Heart left ventricle (tissue), 16 donors: ENCODE measurements around the gene KRTAP1-4. TPM values are rescaled to one million over a fixed set of nuclear protein-coding genes. Genes with fewer than 3 reads are reported as not detected.
"Not testable (repeated sequence)": the region's sequence is repeated elsewhere in the genome, so short reads cannot be mapped to it uniquely, and the experiment has no call there.

Experiments used
- ATAC-seq, 4 donors: fragments of 200-7000 bp; cut with Tn5 transposase; one replicate each; pipeline ENCODE4 v1.9.1; 2020 to 2022; ENCODE audit warnings: moderate library complexity in 4 of 4, mild to moderate bottlenecking in 3 of 4, moderate number of reproducible peaks in 1 of 4
- DNase-seq, 5 donors: peaks; one replicate each; pipeline ENCODE4 v3.0.0-alpha.2; 2020
- H3K27ac ChIP-seq, 12 donors: fragments of 200-600 bp; sonication (generic) in 4 of 12; one replicate each; pipeline versions ENCODE4 v1.5.0 to v1.8.0; 2016 to 2022; ENCODE audit warnings: mild to moderate bottlenecking in 2 of 12
- H3K27me3 ChIP-seq, 9 donors: fragments of 200-600 bp; sonication (generic) in 2 of 9; one replicate each; pipeline versions ENCODE4 v1.5.1 to v1.8.0; 2016 to 2022; ENCODE audit warnings: mild to moderate bottlenecking in 3 of 9
- H3K36me3 ChIP-seq, 9 donors: fragments of 200-600 bp; sonication (generic) in 2 of 9; one replicate each; pipeline versions ENCODE4 v1.5.0 to v1.8.0; 2018 to 2022; ENCODE audit warnings: mild to moderate bottlenecking in 2 of 9
- H3K4me1 ChIP-seq, 12 donors: fragments of 200-600 bp; sonication (generic) in 4 of 12; one replicate each; pipeline versions ENCODE4 v1.5.0 to v1.8.0; 2016 to 2022; ENCODE audit warnings: mild to moderate bottlenecking in 3 of 12
- H3K4me3 ChIP-seq, 12 donors: fragments of 200-600 bp; sonication (generic) in 4 of 12; one replicate each; pipeline versions ENCODE4 v1.5.0 to v1.8.0; 2017 to 2022; ENCODE audit warnings: mild to moderate bottlenecking in 9 of 12, moderate library complexity in 4 of 12
- H3K9me3 ChIP-seq, 12 donors: fragments of 200-600 bp; sonication (generic) in 4 of 12; one replicate each; pipeline versions ENCODE4 v1.5.0 to v1.8.0; 2016 to 2022; ENCODE audit warnings: mild to moderate bottlenecking in 1 of 12
- POLR2A ChIP-seq, 2 donors: fragments of 450-650 bp; IDR thresholded peaks; one replicate each; pipeline ENCODE4 v1.6.1; 2017; ENCODE audit warnings: antibody characterized with exemption in 2 of 2, mild to moderate bottlenecking in 2 of 2, moderate library complexity in 2 of 2
- WGBS, 4 donors: extraction: QIAGEN DNeasy Blood & Tissue Kit in 2 of 4; methylation state at CpG; one replicate each; pipeline versions ENCODE4 v1.1.5 to v1.1.7; 2013 to 2018; 5-methylcytosine and 5-hydroxymethylcytosine counted together
- intact Hi-C, 10 donors: fragments of 100-400 bp; cut with DNase I; formaldehyde crosslinking; loops; one replicate each; pipeline versions ENCODE4 v1.11.1 to v1.14.2; 2022
- polyA plus RNA-seq, 2 donors: library from polyadenylated mRNA; stranded (reverse); fragments of 200-250 nt; gene quantifications; one replicate each; pipeline ENCODE4 v1.2.3, GENCODE V29; 2013
- total RNA-seq, 9 donors: library from RNA; depleted of rRNA in 2 of 9; stranded (reverse); fragments of >200 nt in 2 of 9; fragmentation: NEBNext Ultra II Directional in 3 of 9; extraction: Animal tissue kit (Norgen Biotek cat#: 25700) in 3 of 9; gene quantifications; one replicate each; pipeline versions ENCODE4 v1.1.0 to v1.2.4, GENCODE V29; 2016 to 2023
- TF ChIP-seq, protein P1 (sequence below), 12 donors: fragments of 200-600 bp; sonication (generic) in 4 of 12; IDR thresholded peaks; one replicate each; pipeline versions ENCODE4 v1.5.0 to v1.8.0; 2018 to 2022; ENCODE audit warnings: antibody characterized with exemption in 12 of 12, mild to moderate bottlenecking in 5 of 12
- donor health status: ischemic (EF 13 %, LVEDD 7.1; RV severe dilation, severe dysfunction).
- donor health status: healthy with polysubstance abuse.
- donor health status: DM: no; HTN: yes; CAD: no.
- donor health status: DM: no; HTN: no; CAD: no.
- donor health status: ischemic (EF 25% LVEDD 6.9; RV normal size, moderate dysfunction).
- donor health status: ischemic (EF 25% LVEDD 5.7; RV mildly dilated, moderate dysfunction).
- donor health status: healthy.
- donor health status: DM: yes; HTN: yes; CAD: no.
- donor health status: ischemic (EF 35%, LVEDD 5.7; RV mildly dilated, moderate dysfunction).
- donor health status: nonischemic (EF 11% LVEDD 7.7; RV severe dilation, severe dysfunction).
- donor health status: DM: yes; HTN: yes; CAD: no.
- donor health status: PGD.
- donor health status: ischemic (EF 29% LVEDD 5.4; RV normal size, mild dysfunction).
- donor health status: nonischemic (EF 23%, LVEDD 6.1; RV moderate dilation, normal function).

The KRTAP1-4 gene
- total and polyA plus RNA-seq, 11 donors = not detected

DNA sequence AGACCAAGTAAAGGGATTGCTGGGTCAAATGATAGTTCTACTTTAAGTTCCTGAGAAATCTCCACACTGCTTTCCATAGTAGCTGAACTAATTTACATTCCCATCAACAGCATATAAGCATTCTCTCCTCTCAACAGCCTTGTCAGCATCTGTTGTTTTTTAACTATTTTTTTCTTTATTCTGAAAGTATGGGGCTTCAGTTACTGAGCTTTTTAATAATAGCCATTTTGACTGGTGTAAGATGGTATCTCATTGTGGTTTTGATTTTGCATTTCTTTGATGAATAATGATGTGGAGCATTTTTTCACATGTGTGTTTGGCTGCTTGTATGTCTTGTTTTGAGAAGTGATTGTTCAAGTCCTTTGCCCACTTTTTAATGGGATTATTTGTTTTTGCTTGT, 22.6 kb upstream of the KRTAP1-4 start:
- peaks cover 0 to 45% (median 19%) of the 10 kb centered on the region in 9 donors for H3K27me3 ChIP-seq
- DNase-seq (no peak), ATAC-seq (no peak)
- H3K4me1 ChIP-seq = no peaks in the 10 kb centered on the region
- peaks cover 0 to 11% (median 1%) of the 10 kb centered on the region in 12 donors for H3K9me3 ChIP-seq
- H3K27ac ChIP-seq = no peak overlapping the region
- intact Hi-C loops = no loop called here
- TF ChIP-seq, protein P1, sequence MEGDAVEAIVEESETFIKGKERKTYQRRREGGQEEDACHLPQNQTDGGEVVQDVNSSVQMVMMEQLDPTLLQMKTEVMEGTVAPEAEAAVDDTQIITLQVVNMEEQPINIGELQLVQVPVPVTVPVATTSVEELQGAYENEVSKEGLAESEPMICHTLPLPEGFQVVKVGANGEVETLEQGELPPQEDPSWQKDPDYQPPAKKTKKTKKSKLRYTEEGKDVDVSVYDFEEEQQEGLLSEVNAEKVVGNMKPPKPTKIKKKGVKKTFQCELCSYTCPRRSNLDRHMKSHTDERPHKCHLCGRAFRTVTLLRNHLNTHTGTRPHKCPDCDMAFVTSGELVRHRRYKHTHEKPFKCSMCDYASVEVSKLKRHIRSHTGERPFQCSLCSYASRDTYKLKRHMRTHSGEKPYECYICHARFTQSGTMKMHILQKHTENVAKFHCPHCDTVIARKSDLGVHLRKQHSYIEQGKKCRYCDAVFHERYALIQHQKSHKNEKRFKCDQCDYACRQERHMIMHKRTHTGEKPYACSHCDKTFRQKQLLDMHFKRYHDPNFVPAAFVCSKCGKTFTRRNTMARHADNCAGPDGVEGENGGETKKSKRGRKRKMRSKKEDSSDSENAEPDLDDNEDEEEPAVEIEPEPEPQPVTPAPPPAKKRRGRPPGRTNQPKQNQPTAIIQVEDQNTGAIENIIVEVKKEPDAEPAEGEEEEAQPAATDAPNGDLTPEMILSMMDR (IDR thresholded peaks at IDR 0.05) = no peak
- no peak for TF ChIP-seq POLR2A (IDR thresholded peaks at IDR 0.05)
- no peaks in the 10 kb centered on the region for H3K36me3 ChIP-seq
- H3K4me3 ChIP-seq = no peak overlapping the region

DNA sequence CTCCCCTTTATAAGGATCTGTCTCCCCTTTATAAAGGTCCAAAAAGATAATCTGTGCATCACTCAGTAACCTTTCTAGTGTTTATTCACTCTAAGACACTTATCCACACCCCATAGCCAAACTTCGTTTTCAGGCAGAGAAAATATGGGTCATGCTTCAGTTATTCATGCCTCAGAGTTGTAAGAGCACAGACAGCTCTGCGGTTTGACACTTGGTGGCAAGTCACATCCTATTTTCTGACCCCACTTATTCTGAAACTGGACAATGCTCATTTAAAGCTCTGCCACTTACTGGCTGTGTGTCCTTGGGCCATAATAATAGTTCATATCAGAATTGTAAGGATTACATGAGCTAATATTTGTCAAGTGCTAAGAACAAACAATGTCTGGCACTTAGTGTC, 19.1 kb upstream of the KRTAP1-4 start:
- no peak for TF ChIP-seq POLR2A (IDR thresholded peaks at IDR 0.05)
- TF ChIP-seq, protein P1 (IDR thresholded peaks at IDR 0.05) = no peak

DNA sequence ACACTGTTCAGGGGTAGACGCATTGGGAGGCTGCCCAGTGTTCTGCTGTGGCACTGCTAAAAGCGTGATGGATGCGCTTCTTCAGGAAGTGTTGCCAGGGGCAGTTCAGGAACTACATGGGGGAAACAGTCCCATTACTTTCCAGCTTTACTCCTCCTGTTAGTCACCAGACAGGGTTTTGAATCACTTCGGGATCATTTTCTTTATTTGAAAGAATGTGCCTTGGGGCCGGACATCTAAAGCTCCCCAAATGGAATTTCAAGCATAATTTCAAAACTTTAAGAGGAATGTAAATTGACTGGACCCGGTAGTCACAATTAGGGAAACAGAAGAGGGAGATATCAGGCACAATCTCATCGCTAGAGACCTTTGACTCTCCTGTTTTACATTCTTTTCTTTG, 18.4 kb upstream of the KRTAP1-4 start:
- WGBS, 4 donors = 72 to 77% (median 73%) methylated on average over 7 of the region's 7 CpGs

More for the DNA sequence above, 19.1 kb upstream of the KRTAP1-4 start:
- H3K9me3 ChIP-seq = peaks cover 0 to 9% (median 0%) of the 10 kb centered on the region in 12 donors
- no peaks in the 10 kb centered on the region for H3K36me3 ChIP-seq
- H3K4me1 ChIP-seq = no peaks in the 10 kb centered on the region
- intact Hi-C loops = no loop called here
- ATAC-seq (no peak), DNase-seq (no peak)
- H3K4me3 ChIP-seq = no peak overlapping the region
- H3K27ac ChIP-seq = no peak overlapping the region
- peaks cover 0 to 49% (median 22%) of the 10 kb centered on the region in 9 donors for H3K27me3 ChIP-seq
- 49 to 64% (median 61%) methylated on average over 2 of the region's 2 CpGs for WGBS, 4 donors

DNA sequence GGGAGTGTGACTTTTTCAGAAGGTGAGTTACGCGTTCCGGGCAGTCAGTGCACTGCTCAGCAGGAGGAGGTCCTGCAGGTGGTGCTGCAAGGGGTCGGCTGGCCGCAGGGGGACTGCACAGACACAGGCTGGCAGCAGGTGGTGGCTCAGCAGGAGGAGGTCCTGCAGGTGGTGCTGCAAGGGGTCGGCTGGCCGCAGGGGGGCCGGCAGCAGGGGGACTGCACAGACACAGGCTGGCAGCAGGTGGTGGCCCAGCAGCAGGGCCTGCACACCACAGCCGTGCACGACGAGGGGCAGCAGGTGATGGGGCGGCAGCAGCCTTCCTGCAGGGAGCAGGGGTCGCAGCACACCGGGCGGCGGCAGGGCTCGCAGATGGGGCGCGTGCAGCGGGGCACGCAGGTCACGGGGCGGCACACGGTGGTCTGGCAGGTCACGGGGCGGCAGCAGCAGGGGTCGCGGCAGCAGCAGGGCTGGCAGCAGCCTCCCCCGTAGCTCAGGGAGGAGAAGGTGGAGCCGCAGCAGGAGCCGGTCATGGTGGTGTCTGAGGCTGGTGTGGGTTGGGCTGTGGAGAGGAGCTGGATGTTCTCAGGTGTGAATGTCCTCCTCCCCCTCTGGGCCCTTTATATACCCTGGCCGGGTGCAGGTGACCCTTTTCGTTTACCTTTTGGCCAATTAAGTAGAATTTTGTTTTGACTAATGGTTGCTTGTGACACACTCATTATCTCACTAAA, 16.9 kb upstream of the KRTAP1-4 start, which contains the start of gene KRTAP2-1:
Gene KRTAP2-1 (minus strand): TSS at position 582 of the 731 bp plus-strand sequence. CDS start 49 bp downstream, at position 533.
- H3K36me3 ChIP-seq, H3K9me3 ChIP-seq, H3K27ac ChIP-seq, intact Hi-C loops, H3K4me1 ChIP-seq, DNase-seq, H3K4me3 ChIP-seq: not testable (repeated sequence)
- peak in 1 of 4 donors; percentile 24 for ATAC-seq
- peaks cover 0 to 49% (median 22%) of the 10 kb centered on the region in 9 donors for H3K27me3 ChIP-seq
- WGBS, 4 donors = 33 to 67% (median 45%) methylated on average over 8 to 10 of the region's 33 CpGs

More for the DNA sequence above, 18.4 kb upstream of the KRTAP1-4 start:
- Histone ChIP-seq H3K36me3 (no peaks in the 10 kb centered on the region), H3K9me3 (peaks cover 0 to 6% (median 0%) of the 10 kb centered on the region in 12 donors), H3K4me3 (no peak overlapping the region), H3K4me1 (no peaks in the 10 kb centered on the region), H3K27me3 (peaks cover 0 to 49% (median 22%) of the 10 kb centered on the region in 9 donors), H3K27ac (no peak overlapping the region)
- no peak for ATAC-seq
- TF ChIP-seq, protein P1 (IDR thresholded peaks at IDR 0.05) = no peak
- no peak for TF ChIP-seq POLR2A (IDR thresholded peaks at IDR 0.05)
- intact Hi-C loops = no loop called here
- DNase-seq = no peak
